ENCODE data around the gene ETNPPL. TPM values are rescaled to one million over a fixed set of nuclear protein-coding genes. Genes with fewer than 3 reads are reported as not detected.

ETNPPL gene
- total RNA-seq, 1 donor from 2014 or later, result not detected

DNA sequence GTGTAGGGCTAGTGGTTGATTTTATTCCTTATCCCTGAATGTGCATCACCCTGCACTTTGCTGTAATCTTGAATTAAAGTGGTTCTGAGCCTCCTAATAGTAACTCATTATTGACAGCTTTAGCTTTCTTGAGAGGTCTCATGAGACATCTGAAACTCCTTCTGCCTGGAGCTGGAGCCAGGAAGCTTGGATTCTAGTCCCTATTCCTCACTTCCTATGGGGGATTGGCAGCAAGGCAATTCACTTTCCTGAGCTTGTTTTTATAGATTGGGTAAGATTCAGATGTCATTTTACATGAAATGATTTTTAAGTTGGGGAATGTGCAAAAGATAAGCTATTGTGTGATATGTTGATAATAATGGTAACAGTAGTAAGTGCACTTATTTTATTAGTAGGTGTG, 17.1 kb upstream of the ETNPPL start:
- H3K4me3 ChIP-seq (ENCODE audit: low read depth, low read length), result no peak overlapping the region
- DNase-seq (ENCODE audit: low read depth), result no peak
- TF ChIP-seq, protein P1, sequence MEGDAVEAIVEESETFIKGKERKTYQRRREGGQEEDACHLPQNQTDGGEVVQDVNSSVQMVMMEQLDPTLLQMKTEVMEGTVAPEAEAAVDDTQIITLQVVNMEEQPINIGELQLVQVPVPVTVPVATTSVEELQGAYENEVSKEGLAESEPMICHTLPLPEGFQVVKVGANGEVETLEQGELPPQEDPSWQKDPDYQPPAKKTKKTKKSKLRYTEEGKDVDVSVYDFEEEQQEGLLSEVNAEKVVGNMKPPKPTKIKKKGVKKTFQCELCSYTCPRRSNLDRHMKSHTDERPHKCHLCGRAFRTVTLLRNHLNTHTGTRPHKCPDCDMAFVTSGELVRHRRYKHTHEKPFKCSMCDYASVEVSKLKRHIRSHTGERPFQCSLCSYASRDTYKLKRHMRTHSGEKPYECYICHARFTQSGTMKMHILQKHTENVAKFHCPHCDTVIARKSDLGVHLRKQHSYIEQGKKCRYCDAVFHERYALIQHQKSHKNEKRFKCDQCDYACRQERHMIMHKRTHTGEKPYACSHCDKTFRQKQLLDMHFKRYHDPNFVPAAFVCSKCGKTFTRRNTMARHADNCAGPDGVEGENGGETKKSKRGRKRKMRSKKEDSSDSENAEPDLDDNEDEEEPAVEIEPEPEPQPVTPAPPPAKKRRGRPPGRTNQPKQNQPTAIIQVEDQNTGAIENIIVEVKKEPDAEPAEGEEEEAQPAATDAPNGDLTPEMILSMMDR (conservative IDR thresholded peaks at IDR 0.05; ENCODE audit: low read depth, low read length), result no peak

DNA sequence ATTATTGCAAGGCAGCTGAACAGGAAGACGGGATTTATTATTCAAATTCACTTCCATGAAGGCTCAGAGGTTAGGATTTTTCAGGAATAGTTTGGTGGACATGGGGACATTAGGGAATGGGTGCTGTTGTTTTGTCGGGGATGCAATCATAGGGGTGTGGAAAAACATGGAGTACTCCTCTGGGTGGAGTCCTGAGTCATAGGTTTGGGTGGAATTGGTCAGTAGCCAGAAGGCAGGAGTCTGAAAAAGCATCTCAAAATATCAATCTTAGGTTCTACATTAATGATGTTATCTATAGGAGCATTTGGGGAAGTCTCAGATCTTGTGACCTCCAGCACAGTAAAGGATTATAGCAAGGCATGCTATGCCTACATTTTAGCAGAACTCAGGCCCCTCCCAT, 14.5 kb upstream of the ETNPPL start:
- no peak for DNase-seq (ENCODE audit: low read depth)
- TF ChIP-seq, protein P1 (conservative IDR thresholded peaks at IDR 0.05; ENCODE audit: low read depth, low read length), result no peak
- no peak overlapping the region for H3K4me3 ChIP-seq (ENCODE audit: low read depth, low read length)

DNA sequence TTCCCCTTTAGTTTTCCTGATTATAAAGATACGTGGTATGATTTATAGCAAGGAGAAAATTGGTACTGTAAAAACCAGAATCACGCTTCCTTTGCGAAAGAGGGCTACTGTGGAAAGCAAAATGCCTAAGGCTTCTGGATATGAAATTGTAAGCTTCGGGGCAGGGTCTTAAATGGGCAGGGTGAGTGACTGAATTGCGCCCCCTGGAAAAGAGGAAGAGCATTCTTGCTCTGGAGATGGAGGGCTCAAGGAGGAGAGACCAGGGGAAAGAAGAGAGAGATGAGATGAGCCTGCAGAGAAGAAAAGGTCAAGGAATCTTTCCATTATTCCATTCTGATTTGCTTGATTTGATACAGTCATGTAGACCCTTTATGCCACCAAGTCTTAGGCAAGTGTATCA, 13.1 kb upstream of the ETNPPL start:
- H3K4me3 ChIP-seq (ENCODE audit: low read depth, low read length), result no peak overlapping the region
- no peak for DNase-seq (ENCODE audit: low read depth)
- TF ChIP-seq, protein P1 (conservative IDR thresholded peaks at IDR 0.05; ENCODE audit: low read depth, low read length), result no peak

DNA sequence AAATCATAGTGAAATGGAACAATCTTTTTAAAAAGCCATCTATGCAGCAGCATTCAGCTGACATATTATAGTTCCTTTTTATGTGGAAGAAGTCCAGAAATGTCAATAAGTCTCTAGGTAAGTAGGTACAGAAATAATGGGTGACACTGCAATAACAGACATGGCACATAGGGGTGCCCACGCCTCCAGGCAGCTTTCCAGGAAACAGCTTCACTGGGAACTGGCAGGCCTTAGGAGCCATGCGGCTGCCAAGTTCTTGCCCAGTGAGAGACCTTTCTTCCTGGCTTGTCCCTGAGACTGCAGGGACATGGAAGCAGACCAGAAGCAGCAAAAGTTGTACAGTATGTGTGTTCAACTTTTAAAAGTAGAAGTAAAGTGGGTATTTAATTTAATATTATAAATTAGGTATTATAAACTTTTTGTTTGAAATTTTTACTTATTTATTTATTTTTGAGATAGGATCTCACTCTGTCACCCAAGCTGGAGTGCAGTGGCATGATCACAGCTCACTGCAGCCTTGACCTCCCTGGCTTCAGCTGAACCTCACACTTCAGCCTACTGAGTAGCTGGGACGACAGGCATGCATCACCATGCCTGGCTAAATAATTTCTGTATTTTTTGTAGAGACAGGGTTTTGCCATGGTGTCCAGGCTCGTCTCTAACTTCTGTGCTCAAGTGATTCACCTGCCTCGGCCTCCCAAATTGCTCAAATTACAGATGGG, 12.1 kb upstream of the ETNPPL start:
- TF ChIP-seq, protein P1 (conservative IDR thresholded peaks at IDR 0.05; ENCODE audit: low read depth, low read length), result peak; percentile 6
- DNase-seq (ENCODE audit: low read depth), result no peak
- H3K4me3 ChIP-seq (ENCODE audit: low read depth, low read length), result no peak overlapping the region

DNA sequence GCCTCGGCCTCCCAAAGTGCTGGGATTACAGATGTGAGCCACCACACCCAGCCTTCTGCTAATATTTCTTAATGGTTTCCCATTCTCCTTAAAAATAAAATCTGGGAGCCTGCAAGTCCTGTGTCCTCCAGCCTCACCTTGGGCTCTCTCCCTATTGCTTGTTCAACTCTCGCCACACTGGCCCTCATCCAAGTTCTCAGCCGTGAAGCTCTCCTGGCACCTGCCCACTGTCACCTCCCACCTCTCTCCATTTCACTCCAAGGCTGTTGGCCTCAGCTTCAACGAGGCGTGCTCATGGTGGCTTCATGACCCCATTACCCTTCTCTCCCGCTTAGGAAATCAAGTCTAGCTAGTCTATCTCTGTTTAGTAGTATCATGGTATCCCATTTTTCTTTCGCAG, 9.5 kb upstream of the ETNPPL start:
- no peak overlapping the region for H3K4me3 ChIP-seq (ENCODE audit: low read depth, low read length)
- TF ChIP-seq, protein P1 (conservative IDR thresholded peaks at IDR 0.05; ENCODE audit: low read depth, low read length), result no peak
- no peak for DNase-seq (ENCODE audit: low read depth)

DNA sequence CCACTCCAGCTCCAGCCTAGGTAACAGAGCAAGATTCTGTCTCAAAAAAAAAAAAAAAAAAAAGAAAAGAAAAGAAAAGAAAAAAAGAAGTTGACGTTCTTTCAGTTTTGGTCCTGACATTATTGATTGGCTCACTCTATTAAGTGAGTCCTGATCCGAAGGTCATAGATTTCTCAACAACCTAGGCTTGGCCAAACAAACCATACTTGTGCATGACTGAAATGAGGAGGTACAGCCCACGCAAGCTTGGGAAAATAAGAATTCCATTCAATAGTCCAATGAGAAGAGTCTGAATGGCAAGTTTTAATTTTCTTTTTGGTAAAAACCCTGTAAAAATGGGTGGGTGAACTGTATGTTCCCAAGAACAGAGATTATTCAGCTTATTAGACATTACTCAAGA, 3.2 kb upstream of the ETNPPL start:
- DNase-seq (ENCODE audit: low read depth), result no peak
- H3K4me3 ChIP-seq (ENCODE audit: low read depth, low read length), result no peak overlapping the region
- TF ChIP-seq, protein P1 (conservative IDR thresholded peaks at IDR 0.05; ENCODE audit: low read depth, low read length), result no peak

DNA sequence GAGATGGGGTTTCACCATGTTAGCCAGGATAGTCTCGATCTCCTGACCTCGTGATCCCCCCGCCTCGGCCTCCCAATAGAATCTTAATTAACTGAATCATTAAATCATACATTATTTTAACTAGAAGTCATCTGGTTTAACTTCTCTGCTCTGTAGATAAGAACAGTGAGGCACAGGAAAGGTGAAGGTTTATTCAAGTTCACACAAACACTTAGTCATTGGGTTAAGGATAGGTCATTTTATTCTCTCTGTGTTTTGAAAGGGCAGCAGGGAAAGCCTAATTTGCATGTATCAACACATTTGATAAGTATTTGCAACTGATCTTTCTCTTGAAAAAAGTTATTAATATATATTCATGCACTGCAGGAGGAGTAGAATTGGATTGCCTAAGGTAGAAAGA, 1.1 kb upstream of the ETNPPL start:
- no peak for DNase-seq (ENCODE audit: low read depth)
- TF ChIP-seq, protein P1 (conservative IDR thresholded peaks at IDR 0.05; ENCODE audit: low read depth, low read length), result no peak
- H3K4me3 ChIP-seq (ENCODE audit: low read depth, low read length), result no peak overlapping the region

All from epithelial cell of proximal tubule (primary cell).